ENCODE results near the gene PEX19.
A peak's percentile ranks its signal among the peaks of the same experiment; 100 is the strongest.
"Not testable (repeated sequence)": the region's sequence is repeated elsewhere in the genome, so short reads cannot be mapped to it uniquely, and the experiment has no call there.

Gene PEX19

DNA sequence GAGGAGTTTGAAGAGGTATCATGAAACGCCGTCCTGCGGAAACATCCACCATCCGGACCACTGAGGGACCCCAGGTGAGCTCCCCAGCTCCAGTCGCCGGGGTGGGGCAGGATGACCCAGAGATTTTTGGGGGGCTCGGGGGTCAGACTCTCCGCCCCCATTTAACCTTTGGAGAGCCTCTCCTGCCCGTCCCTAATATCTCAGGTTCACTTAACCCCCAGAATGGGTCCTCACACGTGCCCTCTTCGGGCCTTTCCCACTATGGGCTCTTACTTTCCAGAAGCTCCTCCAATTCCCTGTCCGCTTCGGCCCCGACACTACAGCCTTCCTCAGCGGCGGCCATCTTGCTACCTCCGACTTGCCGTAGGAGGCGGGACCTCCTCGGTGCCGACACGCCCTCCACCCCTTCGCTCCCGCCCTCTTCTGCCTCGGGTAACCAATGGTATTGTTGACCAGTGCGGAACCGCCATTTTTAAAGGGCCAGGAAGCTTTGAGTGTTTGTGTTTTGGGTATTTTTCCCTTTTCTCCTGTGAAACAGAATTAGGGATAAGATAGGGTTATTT is at the start of gene PEX19:
Gene PEX19, minus strand, starts transcription at position 352 of the 563 bp plus-strand sequence. Its CDS starts 9 bp downstream, at position 343.
- DNase-seq (ENCODE audit: low spot score) = peak; percentile 98

- DNase-seq (ENCODE audit: low spot score) = no peak
Measured at GRCh38 chr1:160332516-160332915, 47.6 kb upstream of the PEX19 start.

DNA sequence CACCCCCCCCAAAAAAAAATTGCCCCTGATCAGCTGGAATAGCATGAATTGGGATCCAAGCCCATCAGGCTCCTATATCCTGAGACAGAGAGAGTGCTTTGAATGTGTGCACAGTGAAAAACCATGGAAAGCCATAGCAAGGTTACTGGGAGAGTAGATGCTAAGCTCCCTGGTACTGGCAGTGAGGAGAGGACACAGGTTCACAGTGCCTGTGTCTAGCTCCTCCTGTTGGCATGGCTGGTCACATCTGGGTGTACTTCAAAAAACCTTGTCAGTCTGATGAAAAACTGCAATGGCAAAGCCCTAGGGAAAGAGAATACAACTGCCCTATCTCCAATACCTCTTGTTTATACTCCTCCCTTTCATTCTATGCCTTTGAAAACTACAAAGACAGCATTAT is 45.2 kb upstream of the PEX19 start:
- DNase-seq (ENCODE audit: low spot score) = no peak

DNA sequence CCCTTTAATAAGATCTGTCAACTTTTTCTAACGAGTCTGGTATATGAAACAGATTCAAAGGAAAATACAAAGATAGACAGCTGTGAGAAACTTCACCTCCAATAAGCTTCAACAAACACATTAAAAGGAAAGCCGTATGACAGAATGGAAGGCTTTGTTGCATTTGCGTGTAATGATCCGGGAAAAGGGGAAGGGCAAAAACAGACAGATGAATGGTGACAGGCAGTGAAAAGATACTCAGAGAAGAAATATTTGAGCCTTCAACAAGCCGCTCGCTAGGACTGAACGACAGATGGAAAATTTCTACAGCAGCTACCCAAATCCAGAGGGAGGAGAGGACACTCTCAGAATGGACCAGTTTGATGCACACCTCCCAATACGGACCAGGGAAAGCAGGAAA is 43.3 kb upstream of the PEX19 start:
- no peak for DNase-seq (ENCODE audit: low spot score)

DNA sequence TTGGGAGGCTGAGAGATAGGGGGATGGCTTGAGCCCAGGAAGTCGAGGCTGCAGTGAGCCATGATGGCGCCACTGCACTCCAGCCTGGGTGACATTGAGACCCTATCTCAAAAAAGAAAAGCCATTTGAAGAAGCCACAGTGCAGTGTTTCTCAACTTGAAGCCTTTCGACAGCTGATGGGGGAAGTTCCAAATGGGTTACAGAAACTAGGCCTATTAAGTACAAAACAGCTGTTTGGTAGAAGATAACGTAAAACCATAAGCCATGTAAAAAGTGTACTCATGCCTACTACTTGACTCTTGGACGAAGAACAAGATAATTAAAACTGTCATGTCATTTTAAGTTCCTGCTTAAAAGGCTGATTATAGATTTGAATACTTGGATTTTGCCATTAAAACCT is 41.5 kb upstream of the PEX19 start:
- no peak for DNase-seq (ENCODE audit: low spot score)

GRCh38 chr1:160325252-160325651 is 40.3 kb upstream of the PEX19 start:
- DNase-seq (ENCODE audit: low spot score) = no peak

- no peak for DNase-seq (ENCODE audit: low spot score)
Measured at GRCh38 chr1:160322831-160323230, 37.9 kb upstream of the PEX19 start.

DNA sequence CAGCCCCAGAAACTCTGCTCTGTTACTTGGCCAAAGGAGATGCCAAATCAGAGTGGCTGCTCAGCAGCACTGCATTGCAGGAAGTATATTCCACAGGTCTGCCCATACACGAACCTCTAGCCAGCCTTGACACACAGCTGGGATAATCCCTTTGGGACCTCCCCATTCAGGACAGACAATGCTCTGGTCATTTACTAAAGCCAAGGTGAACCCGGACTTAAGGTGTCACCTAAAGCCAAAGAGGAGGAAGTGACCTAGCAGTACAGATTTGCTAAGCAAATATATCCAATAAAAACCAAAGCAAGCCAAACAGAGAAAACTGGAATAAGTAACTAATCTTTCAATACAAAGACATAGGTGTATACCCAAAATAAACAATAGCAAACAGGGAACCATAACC is 30.4 kb upstream of the PEX19 start:
- no peak for DNase-seq (ENCODE audit: low spot score)

GRCh38 chr1:160309571-160309970 is 24.6 kb upstream of the PEX19 start:
- peak; percentile 20 for DNase-seq (ENCODE audit: low spot score)

DNA sequence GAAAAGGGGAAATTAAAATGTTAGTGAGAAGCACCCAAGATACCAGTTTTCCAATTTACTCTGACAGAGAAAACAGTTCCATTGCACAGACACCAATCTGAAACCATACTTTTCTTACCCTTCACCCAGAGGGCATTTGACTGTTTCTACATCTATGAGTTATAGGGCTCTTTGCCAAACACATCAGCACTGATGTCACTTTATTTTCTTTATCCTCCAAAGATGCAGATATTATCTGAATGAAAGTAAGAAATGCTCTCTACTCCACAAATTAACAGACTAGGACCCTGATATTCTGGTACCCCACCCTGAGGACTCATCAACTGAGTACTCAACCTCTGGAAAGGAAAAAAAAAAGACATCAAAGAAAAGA is 24.2 kb upstream of the PEX19 start:
- DNase-seq (ENCODE audit: low spot score) = peak; percentile 12

- DNase-seq (ENCODE audit: low spot score) = peak; percentile 42
Measured at GRCh38 chr1:160308451-160309184, 23.7 kb upstream of the PEX19 start.

DNA sequence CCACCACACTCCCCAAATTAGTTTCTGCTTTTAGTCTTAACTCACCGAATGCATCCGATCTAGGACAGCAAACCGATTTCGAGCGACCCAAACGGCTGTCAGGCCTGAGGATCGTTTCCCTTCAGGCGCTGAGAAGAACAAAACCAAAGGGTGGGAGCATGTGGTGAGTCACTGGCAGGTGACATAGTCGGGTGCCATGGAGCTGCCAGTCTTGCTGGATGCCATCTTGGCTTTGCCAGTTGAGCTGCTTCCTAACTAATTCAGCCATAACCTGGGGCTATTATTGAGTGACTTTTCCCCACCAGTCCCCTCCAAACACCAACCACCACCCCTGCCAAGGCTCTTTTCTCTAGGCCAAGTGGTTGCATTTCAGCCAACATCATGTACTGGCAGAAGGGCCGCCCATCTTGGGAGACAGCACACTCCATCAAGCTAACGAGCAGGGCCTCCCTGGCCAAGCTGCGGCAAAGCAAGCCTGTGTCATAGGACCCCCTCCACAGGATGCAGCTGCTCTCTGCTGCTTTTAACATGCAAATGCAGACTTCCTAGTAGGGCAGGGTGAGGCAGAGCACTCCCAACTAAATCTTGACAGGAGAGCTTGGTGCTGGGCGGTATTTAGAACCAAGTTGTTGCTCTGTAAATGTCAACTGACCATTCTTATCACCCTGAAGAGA is 22.3 kb upstream of the PEX19 start:
- DNase-seq (ENCODE audit: low spot score) = no peak

- no peak for DNase-seq (ENCODE audit: low spot score)
Measured at GRCh38 chr1:160300173-160300572, 15.2 kb upstream of the PEX19 start.

GRCh38 chr1:160296036-160296435 is 11.1 kb upstream of the PEX19 start:
- no peak for DNase-seq (ENCODE audit: low spot score)

DNA sequence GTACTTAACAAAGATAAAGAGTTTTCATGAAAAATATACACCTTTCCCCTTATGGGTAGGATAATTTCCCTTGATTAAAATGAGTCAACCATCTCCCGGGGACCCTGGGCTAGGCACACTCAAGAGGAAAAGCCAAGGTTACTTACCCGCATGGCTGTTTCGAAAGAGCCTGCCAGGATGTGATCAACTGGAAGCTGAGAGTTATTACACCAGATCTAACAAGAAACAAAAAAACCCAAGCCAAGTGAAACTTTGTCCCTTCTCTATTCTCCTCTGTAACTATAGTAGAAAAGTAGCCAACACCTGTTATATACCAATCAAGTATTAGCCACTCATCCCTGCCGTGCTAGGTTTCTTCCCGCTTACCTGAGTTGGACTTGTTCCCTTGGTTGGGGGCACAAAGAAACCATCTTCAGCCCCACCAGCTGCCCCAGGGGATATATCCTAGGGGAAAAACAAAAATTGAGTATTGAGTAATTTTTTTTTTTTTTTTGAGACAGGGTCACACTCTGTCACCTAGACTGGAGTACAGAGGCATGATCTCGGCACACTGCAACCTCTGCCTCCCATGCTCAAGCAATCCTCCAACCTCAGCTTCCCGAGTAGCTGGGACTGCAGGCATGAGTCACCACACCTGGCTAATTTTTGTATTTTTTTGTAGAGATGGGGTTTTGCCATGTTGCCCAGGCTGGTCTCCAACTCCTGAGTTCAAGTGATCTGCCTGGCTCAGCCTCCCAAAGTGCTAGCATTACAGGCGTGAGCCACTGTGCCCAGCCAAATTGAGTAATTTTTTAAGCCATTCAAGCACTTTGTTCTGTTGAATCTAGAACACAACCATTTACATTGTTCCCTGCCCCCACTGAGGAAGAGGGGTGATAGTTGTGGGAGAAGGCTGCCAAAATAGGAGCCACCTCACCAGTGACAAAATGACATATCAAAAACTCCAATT is 8.4 kb upstream of the PEX19 start:
- DNase-seq (ENCODE audit: low spot score) = no peak

DNA sequence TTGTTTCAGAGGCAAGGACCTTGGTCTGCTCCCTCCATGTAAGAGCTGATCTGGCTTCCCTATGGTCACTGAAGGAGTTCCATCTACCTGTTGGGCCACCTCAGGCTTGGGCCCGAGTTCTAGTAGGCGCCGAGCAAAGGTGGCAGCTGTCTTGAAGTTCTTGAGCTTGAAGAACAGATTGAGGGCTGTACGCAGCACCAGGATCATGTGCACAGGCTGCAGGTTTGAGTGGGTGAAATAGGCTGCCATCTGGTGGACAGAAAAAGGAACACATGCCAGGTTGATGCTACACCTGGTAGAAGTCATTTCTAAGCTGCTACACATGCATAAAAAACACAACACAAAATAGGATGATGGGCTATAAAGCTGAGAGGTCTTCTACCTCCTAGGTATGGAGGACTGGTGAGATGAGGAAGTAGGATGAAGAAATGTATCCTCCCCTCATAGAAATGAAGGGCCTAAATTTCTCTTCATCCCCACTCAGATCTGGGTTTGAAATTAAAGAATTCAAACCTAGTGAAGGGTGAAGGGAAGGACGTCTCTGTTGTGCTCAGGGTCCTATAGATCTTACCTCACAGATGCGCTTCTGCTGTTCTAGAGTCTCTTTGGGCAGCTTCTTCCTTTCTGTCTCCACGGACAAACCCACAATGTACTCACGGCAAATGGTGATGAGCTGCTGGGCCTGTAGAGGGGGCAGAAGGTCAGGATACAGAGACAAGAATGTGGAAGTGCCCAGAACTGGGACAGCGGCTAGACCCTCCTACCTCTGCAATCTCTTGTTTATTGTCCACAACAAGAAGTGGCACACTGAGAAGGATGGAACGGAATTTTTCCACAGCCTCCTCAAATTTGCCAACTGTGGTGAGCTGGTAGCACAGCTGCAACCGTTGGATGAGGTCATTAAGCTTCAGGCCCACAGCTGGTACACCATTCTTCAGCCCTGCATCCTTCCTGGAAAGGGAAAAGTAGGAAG is 6.6 kb upstream of the PEX19 start:
- DNase-seq (ENCODE audit: low spot score) = peak; percentile 63

DNA sequence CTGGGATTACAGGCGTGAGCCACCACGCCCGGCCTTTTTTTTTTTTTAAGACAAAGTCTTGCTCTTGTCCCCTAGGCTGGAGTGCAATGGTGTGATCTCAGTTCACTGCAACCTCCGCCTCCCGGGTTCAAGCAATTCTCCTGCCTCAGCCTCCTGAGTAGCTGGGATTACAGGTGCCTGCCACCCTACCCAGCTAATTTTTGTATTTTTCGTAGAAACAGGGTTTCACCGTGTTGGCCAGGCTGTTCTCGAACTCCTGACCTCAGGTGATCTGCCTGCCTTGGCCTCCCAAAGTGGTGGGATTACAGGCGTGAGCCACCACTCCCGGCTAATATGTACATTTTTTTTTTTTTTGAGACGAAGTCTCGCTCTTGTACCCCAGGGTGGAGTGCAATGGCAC is 2.8 kb upstream of the PEX19 start:
- DNase-seq (ENCODE audit: low spot score) = not testable (repeated sequence)

DNA sequence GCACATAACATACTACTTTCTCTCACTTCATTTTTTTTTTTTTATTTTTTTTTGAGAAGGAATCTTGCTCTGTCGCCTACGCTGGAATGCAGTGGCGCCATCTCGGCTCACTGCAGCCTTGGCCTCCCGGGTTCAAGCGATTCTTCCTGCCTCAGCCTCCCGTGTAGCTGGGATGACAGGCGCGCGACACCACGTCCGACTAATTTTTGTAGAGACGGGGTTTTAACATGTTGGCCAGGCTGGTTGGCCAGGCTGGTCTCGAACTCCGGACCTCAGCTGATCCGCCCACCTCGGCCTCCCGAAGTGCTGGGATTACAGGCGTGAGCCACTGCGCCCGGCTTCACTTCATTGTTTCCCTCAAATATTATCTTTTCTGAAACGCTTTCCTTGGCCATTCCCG is 573 bp upstream of the PEX19 start:
- DNase-seq (ENCODE audit: low spot score) = no peak

DNA sequence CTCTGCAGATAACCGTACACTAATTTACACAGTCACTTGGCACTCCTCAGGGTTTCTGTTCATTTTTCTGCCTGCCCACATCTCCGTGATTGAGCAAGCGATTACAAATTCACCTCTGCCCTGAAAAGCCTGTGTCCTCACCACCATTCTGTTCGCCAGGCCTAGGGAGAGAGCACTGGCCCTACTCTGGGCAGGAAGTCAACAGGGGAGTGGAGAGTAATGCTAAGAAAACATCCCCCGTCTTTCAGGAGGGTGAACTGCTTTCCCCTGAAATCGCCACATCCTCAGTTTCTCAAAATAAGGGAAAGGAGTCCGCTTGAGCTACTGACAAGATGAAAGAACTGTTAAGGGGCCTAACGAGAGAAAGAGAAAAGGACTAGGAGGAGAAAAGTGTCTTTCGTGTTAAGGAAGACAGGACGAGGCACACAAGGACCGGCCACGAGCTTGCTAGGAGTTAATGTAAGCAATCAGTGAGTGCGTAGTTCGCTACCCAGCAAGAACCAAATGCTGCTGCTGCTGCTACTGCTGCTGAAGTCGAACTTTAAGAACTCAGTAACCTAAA is 632 bp downstream of the PEX19 start:
- peak; percentile 76 for DNase-seq (ENCODE audit: low spot score)

DNA sequence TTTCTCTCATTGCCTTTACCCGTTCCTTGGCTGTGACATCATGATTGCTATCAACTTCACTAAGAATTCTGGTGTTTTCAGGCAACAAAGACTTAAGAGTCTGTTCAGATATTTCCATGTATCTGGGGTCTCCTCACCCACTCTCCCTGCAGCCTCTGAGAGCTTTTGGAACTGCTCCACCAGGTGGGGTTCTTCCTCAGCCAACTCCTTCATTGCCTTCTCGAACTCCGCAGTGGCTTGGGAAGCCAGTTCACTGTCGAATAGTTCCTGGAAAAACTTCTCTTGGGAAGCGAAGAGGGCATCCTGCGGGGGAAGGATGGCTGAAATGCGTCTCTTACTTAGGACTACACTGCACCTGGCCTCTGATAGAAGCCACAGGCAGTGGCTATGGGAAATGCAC is 2.1 kb downstream of the PEX19 start:
- no peak for DNase-seq (ENCODE audit: low spot score)

- no peak for DNase-seq (ENCODE audit: low spot score)
Measured at GRCh38 chr1:160277987-160278386, 6.9 kb downstream of the PEX19 start.

Data from GM03348 (cell line).